Activated naive CD4-positive, alpha-beta T cell treated with anti-CD3 and anti-CD28 coated beads, Interleukin-2, amount 50 U/mL, for 24 hours (primary cell): Measurements from ENCODE around the gene SLC1A2.

Source experiments
- H3K27ac Mint-ChIP-seq: one replicate; pipeline ENCODE4 v1.8.0; 2021; ENCODE audit warnings: mild to moderate bottlenecking, mixed read lengths
- H3K27me3 Mint-ChIP-seq: one replicate; pipeline ENCODE4 v1.8.0; 2021; ENCODE audit warnings: mixed read lengths
- H3K36me3 Mint-ChIP-seq: one replicate; pipeline ENCODE4 v1.8.0; 2021; ENCODE audit warnings: mixed read lengths
- H3K4me1 Mint-ChIP-seq: one replicate; pipeline ENCODE4 v1.8.0; 2021; ENCODE audit warnings: mixed read lengths
- H3K4me3 Mint-ChIP-seq: one replicate; pipeline ENCODE4 v1.8.0; 2021; ENCODE audit warnings: mild to moderate bottlenecking, mixed read lengths
- H3K9me3 Mint-ChIP-seq: one replicate; pipeline ENCODE4 v1.8.0; 2021; ENCODE audit warnings: mixed read lengths

SLC1A2 gene

GRCh38 chr11:35372565-35373283 lies 46.6 kb downstream of the SLC1A2 start:
- no peaks in the 10 kb centered on the region for H3K9me3 Mint-ChIP-seq
- H3K4me1 Mint-ChIP-seq = no peaks in the 10 kb centered on the region
- no peaks in the 10 kb centered on the region for H3K36me3 Mint-ChIP-seq
- H3K27me3 Mint-ChIP-seq = no peaks in the 10 kb centered on the region
- no peak overlapping the region for H3K27ac Mint-ChIP-seq
- H3K4me3 Mint-ChIP-seq = no peak overlapping the region

- Mint-ChIP-seq H3K4me3 (no peak overlapping the region), H3K4me1 (peaks cover 11% of the 10 kb centered on the region), H3K9me3 (no peaks in the 10 kb centered on the region), H3K27me3 (no peaks in the 10 kb centered on the region), H3K36me3 (no peaks in the 10 kb centered on the region), H3K27ac (no peak overlapping the region)
These were observed 51.9 kb downstream of the SLC1A2 start for GRCh38 chr11:35367491-35367890.

GRCh38 chr11:35366798-35367197 lies 52.6 kb downstream of the SLC1A2 start:
- Mint-ChIP-seq H3K9me3 (no peaks in the 10 kb centered on the region), H3K27me3 (no peaks in the 10 kb centered on the region), H3K27ac (no peak overlapping the region)

GRCh38 chr11:35365961-35366360 lies 53.4 kb downstream of the SLC1A2 start:
- Mint-ChIP-seq H3K36me3 (no peaks in the 10 kb centered on the region), H3K27ac (no peak overlapping the region), H3K9me3 (no peaks in the 10 kb centered on the region)

More at GRCh38 chr11:35366798-35367197, 52.6 kb downstream of the SLC1A2 start:
- Mint-ChIP-seq H3K4me3 (no peak overlapping the region), H3K4me1 (peaks cover 11% of the 10 kb centered on the region), H3K36me3 (no peaks in the 10 kb centered on the region)

GRCh38 chr11:35365395-35365794 lies 54.0 kb downstream of the SLC1A2 start:
- no peak overlapping the region for H3K27ac Mint-ChIP-seq
- no peak overlapping the region for H3K4me3 Mint-ChIP-seq
- no peaks in the 10 kb centered on the region for H3K9me3 Mint-ChIP-seq
- no peaks in the 10 kb centered on the region for H3K27me3 Mint-ChIP-seq
- no peaks in the 10 kb centered on the region for H3K36me3 Mint-ChIP-seq
- peaks cover 11% of the 10 kb centered on the region for H3K4me1 Mint-ChIP-seq

More at GRCh38 chr11:35365961-35366360, 53.4 kb downstream of the SLC1A2 start:
- Mint-ChIP-seq H3K4me1 (peaks cover 11% of the 10 kb centered on the region), H3K4me3 (no peak overlapping the region), H3K27me3 (no peaks in the 10 kb centered on the region)

GRCh38 chr11:35363854-35364780 lies 55.2 kb downstream of the SLC1A2 start:
- no peak overlapping the region for H3K4me3 Mint-ChIP-seq
- H3K36me3 Mint-ChIP-seq = no peaks in the 10 kb centered on the region
- H3K9me3 Mint-ChIP-seq = no peaks in the 10 kb centered on the region
- H3K27me3 Mint-ChIP-seq = no peaks in the 10 kb centered on the region
- peaks cover 11% of the 10 kb centered on the region for H3K4me1 Mint-ChIP-seq
- no peak overlapping the region for H3K27ac Mint-ChIP-seq

- Mint-ChIP-seq H3K9me3 (no peaks in the 10 kb centered on the region), H3K27me3 (no peaks in the 10 kb centered on the region), H3K4me3 (no peak overlapping the region), H3K4me1 (peaks cover 11% of the 10 kb centered on the region), H3K36me3 (no peaks in the 10 kb centered on the region), H3K27ac (no peak overlapping the region)
These were observed 56.0 kb downstream of the SLC1A2 start for GRCh38 chr11:35363246-35363801.

GRCh38 chr11:35362521-35362980 lies 56.8 kb downstream of the SLC1A2 start:
- H3K27ac Mint-ChIP-seq = no peak overlapping the region
- H3K27me3 Mint-ChIP-seq = no peaks in the 10 kb centered on the region
- H3K9me3 Mint-ChIP-seq = no peaks in the 10 kb centered on the region
- peaks cover 11% of the 10 kb centered on the region for H3K4me1 Mint-ChIP-seq
- no peaks in the 10 kb centered on the region for H3K36me3 Mint-ChIP-seq
- no peak overlapping the region for H3K4me3 Mint-ChIP-seq

GRCh38 chr11:35360055-35360530 lies 59.3 kb downstream of the SLC1A2 start:
- H3K4me1 Mint-ChIP-seq = peaks cover 14% of the 10 kb centered on the region
- no peak overlapping the region for H3K4me3 Mint-ChIP-seq
- no peaks in the 10 kb centered on the region for H3K36me3 Mint-ChIP-seq
- H3K27me3 Mint-ChIP-seq = no peaks in the 10 kb centered on the region
- no peaks in the 10 kb centered on the region for H3K9me3 Mint-ChIP-seq
- H3K27ac Mint-ChIP-seq = peak overlapping the region; percentile 9

GRCh38 chr11:35359321-35360054 lies 59.9 kb downstream of the SLC1A2 start:
- no peaks in the 10 kb centered on the region for H3K9me3 Mint-ChIP-seq
- peak overlapping the region; percentile 9 for H3K27ac Mint-ChIP-seq
- H3K4me3 Mint-ChIP-seq = no peak overlapping the region
- no peaks in the 10 kb centered on the region for H3K36me3 Mint-ChIP-seq
- H3K4me1 Mint-ChIP-seq = peaks cover 18% of the 10 kb centered on the region
- H3K27me3 Mint-ChIP-seq = no peaks in the 10 kb centered on the region

GRCh38 chr11:35358391-35358790 lies 61.0 kb downstream of the SLC1A2 start:
- H3K27ac Mint-ChIP-seq = no peak overlapping the region
- H3K27me3 Mint-ChIP-seq = no peaks in the 10 kb centered on the region
- H3K4me3 Mint-ChIP-seq = no peak overlapping the region

GRCh38 chr11:35357923-35358322 lies 61.4 kb downstream of the SLC1A2 start:
- Mint-ChIP-seq H3K27ac (no peak overlapping the region), H3K27me3 (no peaks in the 10 kb centered on the region), H3K36me3 (no peaks in the 10 kb centered on the region), H3K4me3 (no peak overlapping the region), H3K4me1 (peaks cover 9% of the 10 kb centered on the region), H3K9me3 (no peaks in the 10 kb centered on the region)

More at GRCh38 chr11:35358391-35358790, 61.0 kb downstream of the SLC1A2 start:
- Mint-ChIP-seq H3K36me3 (no peaks in the 10 kb centered on the region), H3K9me3 (no peaks in the 10 kb centered on the region), H3K4me1 (peaks cover 14% of the 10 kb centered on the region)

GRCh38 chr11:35355102-35355749 lies 64.1 kb downstream of the SLC1A2 start:
- H3K27ac Mint-ChIP-seq = no peak overlapping the region
- no peaks in the 10 kb centered on the region for H3K27me3 Mint-ChIP-seq
- H3K4me1 Mint-ChIP-seq = peaks cover 21% of the 10 kb centered on the region
- H3K4me3 Mint-ChIP-seq = no peak overlapping the region
- no peaks in the 10 kb centered on the region for H3K9me3 Mint-ChIP-seq
- no peaks in the 10 kb centered on the region for H3K36me3 Mint-ChIP-seq

- Mint-ChIP-seq H3K4me3 (no peak overlapping the region), H3K36me3 (no peaks in the 10 kb centered on the region), H3K27me3 (no peaks in the 10 kb centered on the region), H3K4me1 (peaks cover 27% of the 10 kb centered on the region), H3K27ac (no peak overlapping the region), H3K9me3 (no peaks in the 10 kb centered on the region)
These were observed 64.7 kb downstream of the SLC1A2 start for GRCh38 chr11:35354644-35355043.
